K562 (cell line): Measurements from ENCODE around the gene TMEM117. TPM values are rescaled to one million over a fixed set of nuclear protein-coding genes. Genes with fewer than 3 reads are reported as not detected.

Source experiments
- STAT5B ChIP-seq: fragments of 250-450 bp; sonication (Bioruptor Pico); IDR thresholded peaks from 2 replicates; pipeline ENCODE4 v1.8.0; 2021; ENCODE audit warnings: mild to moderate bottlenecking, inconsistent platforms
- ZNF316 ChIP-seq: fragments of 450-650 bp; IDR thresholded peaks from 2 replicates; pipeline ENCODE4 v1.6.1; 2016
- polyA plus RNA-seq, 8 experiments: library from polyadenylated mRNA; depleted of rRNA in 4 of 8; stranded (reverse) in 5 of 8; unstranded in 3 of 8; fragments of >200 nt; fragmentation: Nextera tagmentation in 2 of 8; fragmentation: Illumina TruSeq in 1 of 8; extraction: Ambion mirVana in 2 of 8; extraction: Trizol in 1 of 8; gene quantifications; 2 replicates each; pipeline versions ENCODE4 v1.2.1 to v1.2.3, GENCODE V29; 2011 to 2014; ENCODE audit warnings: inconsistent platforms in 1 of 8, missing spikeins in 1 of 8
- total RNA-seq, 7 experiments: library from RNA; depleted of rRNA in 6 of 7; stranded (reverse); fragments of >200 nt in 6 of 7; fragmentation: Illumina TruSeq in 2 of 7; extraction: Trizol in 2 of 7; gene quantifications; 2 replicates each; pipeline versions ENCODE4 v1.2.1 to v1.2.3, GENCODE V29; 2011 to 2021; ENCODE audit warnings: low replicate concordance in 1 of 7
- TF ChIP-seq, protein P1 (sequence below): fragments of 150-350 bp; IDR thresholded peaks from 2 replicates; pipeline ENCODE4 v1.6.1; 2014; ENCODE audit warnings: low read depth, mild to moderate bottlenecking, low read length, borderline replicate concordance
- TF ChIP-seq, protein P2 (sequence below), 3 experiments: fragments of 200-800 bp in 1 of 3; sonication (Bioruptor generic) in 1 of 3; sonication (generic) in 1 of 3; formaldehyde crosslinking in 1 of 3; IDR thresholded peaks; 2 replicates each; pipeline versions ENCODE4 v1.6.1 to v1.8.0; 2016 to 2022; ENCODE audit warnings: mild to moderate bottlenecking in 2 of 3, missing compliant biosample characterization in 2 of 3, missing genetic modification characterization in 2 of 3, missing genetic modification reagents in 1 of 3
- TF ChIP-seq, protein P3 (sequence below), 2 experiments: fragments of 450-650 bp; formaldehyde crosslinking in 1 of 2; IDR thresholded peaks; 2 replicates each; pipeline versions ENCODE4 v1.4.0 to v1.6.1; 2014 to 2020; ENCODE audit warnings: mild to moderate bottlenecking in 2 of 2, borderline replicate concordance in 1 of 2, low read depth in 1 of 2

The TMEM117 gene
- total and polyA plus RNA-seq, 9 of the 15 experiments (the other 6 are each of a cell fraction or from before 2014, with no cell fraction given): 0.31 to 2.8 (median 1.0) TPM

DNA sequence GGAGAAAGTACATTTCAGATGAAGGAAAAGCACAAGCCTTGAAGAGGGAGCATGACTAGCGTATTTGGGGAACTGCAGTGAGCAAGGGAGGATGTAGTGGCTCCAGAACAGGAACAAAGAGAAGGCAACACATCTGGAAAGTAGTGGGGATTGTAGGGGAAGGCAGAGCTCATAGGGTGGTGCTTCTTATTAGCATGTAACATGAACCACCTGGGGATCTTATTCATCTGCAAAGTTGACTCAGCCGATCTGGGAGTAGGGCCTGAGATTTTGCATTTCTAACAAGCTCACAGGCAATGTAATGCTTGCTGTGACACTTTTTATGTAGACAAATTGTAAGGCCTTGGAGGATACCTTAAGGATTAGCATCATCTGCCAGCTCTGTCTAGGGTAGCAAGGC, 592.9 kb downstream of the TMEM117 start (continued):
- TF ChIP-seq ZNF316 (no peak), STAT5B (CRISPR knock-in tag) (no peak)
- TF ChIP-seq, protein P1, sequence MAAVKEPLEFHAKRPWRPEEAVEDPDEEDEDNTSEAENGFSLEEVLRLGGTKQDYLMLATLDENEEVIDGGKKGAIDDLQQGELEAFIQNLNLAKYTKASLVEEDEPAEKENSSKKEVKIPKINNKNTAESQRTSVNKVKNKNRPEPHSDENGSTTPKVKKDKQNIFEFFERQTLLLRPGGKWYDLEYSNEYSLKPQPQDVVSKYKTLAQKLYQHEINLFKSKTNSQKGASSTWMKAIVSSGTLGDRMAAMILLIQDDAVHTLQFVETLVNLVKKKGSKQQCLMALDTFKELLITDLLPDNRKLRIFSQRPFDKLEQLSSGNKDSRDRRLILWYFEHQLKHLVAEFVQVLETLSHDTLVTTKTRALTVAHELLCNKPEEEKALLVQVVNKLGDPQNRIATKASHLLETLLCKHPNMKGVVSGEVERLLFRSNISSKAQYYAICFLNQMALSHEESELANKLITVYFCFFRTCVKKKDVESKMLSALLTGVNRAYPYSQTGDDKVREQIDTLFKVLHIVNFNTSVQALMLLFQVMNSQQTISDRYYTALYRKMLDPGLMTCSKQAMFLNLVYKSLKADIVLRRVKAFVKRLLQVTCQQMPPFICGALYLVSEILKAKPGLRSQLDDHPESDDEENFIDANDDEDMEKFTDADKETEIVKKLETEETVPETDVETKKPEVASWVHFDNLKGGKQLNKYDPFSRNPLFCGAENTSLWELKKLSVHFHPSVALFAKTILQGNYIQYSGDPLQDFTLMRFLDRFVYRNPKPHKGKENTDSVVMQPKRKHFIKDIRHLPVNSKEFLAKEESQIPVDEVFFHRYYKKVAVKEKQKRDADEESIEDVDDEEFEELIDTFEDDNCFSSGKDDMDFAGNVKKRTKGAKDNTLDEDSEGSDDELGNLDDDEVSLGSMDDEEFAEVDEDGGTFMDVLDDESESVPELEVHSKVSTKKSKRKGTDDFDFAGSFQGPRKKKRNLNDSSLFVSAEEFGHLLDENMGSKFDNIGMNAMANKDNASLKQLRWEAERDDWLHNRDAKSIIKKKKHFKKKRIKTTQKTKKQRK: no peak
- TF ChIP-seq, protein P2, sequence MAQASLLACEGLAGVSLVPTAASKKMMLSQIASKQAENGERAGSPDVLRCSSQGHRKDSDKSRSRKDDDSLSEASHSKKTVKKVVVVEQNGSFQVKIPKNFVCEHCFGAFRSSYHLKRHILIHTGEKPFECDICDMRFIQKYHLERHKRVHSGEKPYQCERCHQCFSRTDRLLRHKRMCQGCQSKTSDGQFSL (CRISPR knock-in tag; IDR thresholded peaks at IDR 0.05): no peak
- TF ChIP-seq, protein P2 (tag; IDR thresholded peaks at IDR 0.05): no peak
- TF ChIP-seq, protein P3, sequence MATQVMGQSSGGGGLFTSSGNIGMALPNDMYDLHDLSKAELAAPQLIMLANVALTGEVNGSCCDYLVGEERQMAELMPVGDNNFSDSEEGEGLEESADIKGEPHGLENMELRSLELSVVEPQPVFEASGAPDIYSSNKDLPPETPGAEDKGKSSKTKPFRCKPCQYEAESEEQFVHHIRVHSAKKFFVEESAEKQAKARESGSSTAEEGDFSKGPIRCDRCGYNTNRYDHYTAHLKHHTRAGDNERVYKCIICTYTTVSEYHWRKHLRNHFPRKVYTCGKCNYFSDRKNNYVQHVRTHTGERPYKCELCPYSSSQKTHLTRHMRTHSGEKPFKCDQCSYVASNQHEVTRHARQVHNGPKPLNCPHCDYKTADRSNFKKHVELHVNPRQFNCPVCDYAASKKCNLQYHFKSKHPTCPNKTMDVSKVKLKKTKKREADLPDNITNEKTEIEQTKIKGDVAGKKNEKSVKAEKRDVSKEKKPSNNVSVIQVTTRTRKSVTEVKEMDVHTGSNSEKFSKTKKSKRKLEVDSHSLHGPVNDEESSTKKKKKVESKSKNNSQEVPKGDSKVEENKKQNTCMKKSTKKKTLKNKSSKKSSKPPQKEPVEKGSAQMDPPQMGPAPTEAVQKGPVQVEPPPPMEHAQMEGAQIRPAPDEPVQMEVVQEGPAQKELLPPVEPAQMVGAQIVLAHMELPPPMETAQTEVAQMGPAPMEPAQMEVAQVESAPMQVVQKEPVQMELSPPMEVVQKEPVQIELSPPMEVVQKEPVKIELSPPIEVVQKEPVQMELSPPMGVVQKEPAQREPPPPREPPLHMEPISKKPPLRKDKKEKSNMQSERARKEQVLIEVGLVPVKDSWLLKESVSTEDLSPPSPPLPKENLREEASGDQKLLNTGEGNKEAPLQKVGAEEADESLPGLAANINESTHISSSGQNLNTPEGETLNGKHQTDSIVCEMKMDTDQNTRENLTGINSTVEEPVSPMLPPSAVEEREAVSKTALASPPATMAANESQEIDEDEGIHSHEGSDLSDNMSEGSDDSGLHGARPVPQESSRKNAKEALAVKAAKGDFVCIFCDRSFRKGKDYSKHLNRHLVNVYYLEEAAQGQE (IDR thresholded peaks at IDR 0.05; ENCODE audit: borderline replicate concordance): no peak
- TF ChIP-seq, protein P3 (CRISPR knock-in tag; IDR thresholded peaks at IDR 0.05; ENCODE audit: low read depth): no peak
- TF ChIP-seq, all 486 proteins: peak for 0
